K562 (cell line): ENCODE data around the gene SKIC2. TPM values are rescaled to one million over a fixed set of nuclear protein-coding genes. Genes with fewer than 3 reads are reported as not detected.
A peak's percentile ranks its signal among the peaks of the same experiment; 100 is the strongest.

Experiments used
- ATAC-seq: fragments of 200-7000 bp; cut with Tn5 transposase; 3 replicates; pipeline ENCODE4 v1.9.1; 2020; ENCODE audit warnings: moderate library complexity
- BruUV-seq: library from RNA; stranded (reverse); fragments of 400-500 nt; replicated peaks from 2 replicates; lab custom pipeline; 2021; lab: Mats Ljungman, UMichigan
- CTCF ChIA-PET: fragments of 300-600 bp; formaldehyde crosslinking; extraction: SDS; loops from one replicate; lab custom pipeline; 2021; ENCODE audit warnings: low intra/inter-chr PET ratio; lab: Yijun Ruan, JAX
- POLR2A ChIA-PET: fragments of 300-600, 350-650 bp; sonication (Branson Sonifier 250); formaldehyde crosslinking; extraction: SDS; loops from one replicate; lab custom pipeline; 2021; ENCODE audit warnings: antibody characterized with exemption, inconsistent platforms; lab: Yijun Ruan, JAX
- DNase-seq, 4 experiments: peaks; one replicate each; pipeline versions ENCODE4 v3.0.0 to v3.0.0-alpha.2; 2011 to 2018; ENCODE audit warnings: low spot score in 3 of 4, mixed read lengths in 3 of 4; ENCODE audit errors: extremely low read depth in 1 of 4
- FAIRE-seq: peaks from 2 replicates; lab custom pipeline; 2011; peaks lifted over from hg19 to GRCh38; lab: Jason Lieb, UNC
- H2AFZ ChIP-seq: 2 replicates; pipeline ENCODE4 v1.6.0; 2011; ENCODE audit warnings: low read depth, low read length, control low read depth, inconsistent platforms
- H3K27ac ChIP-seq: fragments of 200-600 bp; 3 replicates; pipeline ENCODE4 v1.8.0; 2011; ENCODE audit warnings: low read depth, mild to moderate bottlenecking, control low read depth, inconsistent platforms, low read length, moderate library complexity, mixed read lengths; ENCODE audit errors: extremely low read depth
- H3K27me3 ChIP-seq, 2 experiments: fragments of 300-600 bp in 1 of 2; 2 replicates in 1 of 2; 3 replicates in 1 of 2; pipeline versions ENCODE4 v1.6.0 to v1.8.0; 2011; ENCODE audit warnings: inconsistent platforms in 2 of 2, low read length in 2 of 2, mild to moderate bottlenecking in 1 of 2, mixed read lengths in 1 of 2, moderate library complexity in 1 of 2; ENCODE audit not compliant: control insufficient read depth in 2 of 2, insufficient read depth in 2 of 2
- H3K36me3 ChIP-seq: fragments of 300-600 bp; 3 replicates; pipeline ENCODE4 v1.8.0; 2011; ENCODE audit warnings: mild to moderate bottlenecking, low read length, inconsistent platforms; ENCODE audit not compliant: control insufficient read depth, insufficient read depth
- H3K4me1 ChIP-seq, 2 experiments: fragments of 200-600 bp in 1 of 2; replicated peaks in 1 of 2; 2 replicates in 1 of 2; 3 replicates in 1 of 2; pipeline versions ENCODE4 v1.5.1 to v1.8.0; 2011; ENCODE audit warnings: inconsistent platforms in 2 of 2, low read length in 2 of 2, mild to moderate bottlenecking in 1 of 2, mixed read lengths in 1 of 2, moderate library complexity in 1 of 2; ENCODE audit not compliant: control insufficient read depth in 2 of 2, insufficient read depth in 2 of 2
- H3K4me2 ChIP-seq: 2 replicates; pipeline ENCODE4 v1.6.1; 2011; ENCODE audit warnings: low read length, control low read depth, inconsistent platforms, mixed read lengths; ENCODE audit not compliant: insufficient read depth
- H3K4me3 ChIP-seq: fragments of 200-600 bp; sonication (generic), shearing (Covaris generic); 2 replicates; pipeline ENCODE4 v1.5.1; 2016; ENCODE audit warnings: control low read depth, inconsistent platforms
- H3K79me2 ChIP-seq: fragments of 200-600 bp; 3 replicates; pipeline ENCODE4 v1.8.0; 2011; ENCODE audit warnings: low read length, inconsistent platforms; ENCODE audit not compliant: control insufficient read depth, insufficient read depth
- H3K9ac ChIP-seq, 2 experiments: 2 replicates each; pipeline versions ENCODE4 v1.6.0 to v1.6.1; 2011; ENCODE audit warnings: low read depth in 2 of 2, low read length in 2 of 2, control low read depth in 1 of 2, inconsistent platforms in 1 of 2, mild to moderate bottlenecking in 1 of 2, mixed read lengths in 1 of 2; ENCODE audit not compliant: insufficient read depth in 1 of 2
- H3K9me1 ChIP-seq: one replicate; pipeline ENCODE4 v1.6.0; 2011; ENCODE audit warnings: inconsistent platforms, mild to moderate bottlenecking, low read length, moderate library complexity; ENCODE audit not compliant: control insufficient read depth, insufficient read depth
- H3K9me3 ChIP-seq: replicated peaks from 2 replicates; pipeline ENCODE4 v1.5.1; 2011; ENCODE audit warnings: low read depth, low read length, inconsistent platforms; ENCODE audit not compliant: control insufficient read depth, insufficient read depth
- H4K20me1 ChIP-seq: replicated peaks from 2 replicates; pipeline ENCODE4 v1.6.1; 2011; ENCODE audit warnings: low read length, inconsistent platforms, mixed read lengths; ENCODE audit not compliant: control insufficient read depth, insufficient read depth
- BCOR ChIP-seq: fragments of 450-650 bp; IDR thresholded peaks from 2 replicates; pipeline ENCODE4 v1.6.1; 2016
- BDP1 ChIP-seq: IDR thresholded peaks from 3 replicates; pipeline ENCODE4 v1.6.1; 2011; ENCODE audit not compliant: insufficient read length, insufficient read depth
- BRF2 ChIP-seq: IDR thresholded peaks from 3 replicates; pipeline ENCODE4 v1.6.1; 2011; ENCODE audit warnings: borderline replicate concordance, mild to moderate bottlenecking; ENCODE audit not compliant: insufficient read length, insufficient read depth
- EGR1 ChIP-seq: fragments of 450-650 bp; conservative IDR thresholded peaks from 2 replicates; pipeline ENCODE4 v1.6.1; 2017; ENCODE audit warnings: mild to moderate bottlenecking
- KDM1A ChIP-seq, 2 experiments: fragments of 450-650 bp; IDR thresholded peaks; 2 replicates each; pipeline ENCODE4 v1.6.1; 2016; ENCODE audit warnings: mild to moderate bottlenecking in 2 of 2
- OTX1 ChIP-seq: fragments of 450-650 bp; formaldehyde crosslinking; IDR thresholded peaks from 2 replicates; pipeline ENCODE4 v1.4.0; 2022; ENCODE audit warnings: mild to moderate bottlenecking
- PATZ1 ChIP-seq: fragments of 250-450 bp; sonication (Bioruptor Pico); IDR thresholded peaks from 2 replicates; pipeline ENCODE4 v1.5.0; 2020; ENCODE audit warnings: mild to moderate bottlenecking, borderline replicate concordance
- RBM25 ChIP-seq: fragments of 200-400 bp; formaldehyde crosslinking; IDR thresholded peaks from 2 replicates; pipeline ENCODE4 v1.6.1; 2018; ENCODE audit warnings: low read length, low read depth, moderate library complexity; ENCODE audit not compliant: severe bottlenecking
- VEZF1 ChIP-seq: fragments of 200-800 bp; sonication (Bioruptor generic); IDR thresholded peaks from 2 replicates; pipeline ENCODE4 v1.6.1; 2017; ENCODE audit warnings: missing genetic modification characterization, missing compliant biosample characterization
- ZNF121 ChIP-seq: sonication (generic); formaldehyde crosslinking; conservative IDR thresholded peaks from 2 replicates; pipeline ENCODE4 v1.8.0; 2022; ENCODE audit warnings: missing genetic modification reagents
- ZNF384 ChIP-seq: IDR thresholded peaks from 2 replicates; pipeline ENCODE4 v1.6.1; 2012; ENCODE audit warnings: low read depth, low read length, improper control_type of control experiment
- ZNF740 ChIP-seq, 3 experiments: fragments of 200-800 bp in 1 of 3; sonication (Bioruptor generic) in 1 of 3; sonication (generic) in 1 of 3; formaldehyde crosslinking in 1 of 3; IDR thresholded peaks; 2 replicates each; pipeline versions ENCODE4 v1.6.1 to v1.8.0; 2016 to 2022; ENCODE audit warnings: mild to moderate bottlenecking in 2 of 3, missing compliant biosample characterization in 2 of 3, missing genetic modification characterization in 2 of 3, missing genetic modification reagents in 1 of 3
- WGBS: fragments of 100-300 bp; shearing (Covaris generic); methylation state at CpG from one replicate; pipeline ENCODE4 v1.1.6; 2016; ENCODE audit warnings: low coverage, mixed read lengths; ENCODE audit not compliant: insufficient coverage; ENCODE audit errors: missing lambda C conversion rate; 5-methylcytosine and 5-hydroxymethylcytosine counted together
- in situ Hi-C: fragments of 300-500 bp; cut with MboI; formaldehyde crosslinking; loops from 4 replicates; pipeline ENCODE4 v1.15.0; 2018; ENCODE audit warnings: inconsistent platforms, mixed read lengths
- intact Hi-C: fragments of 100-400 bp; cut with micrococcal nuclease; formaldehyde crosslinking; loops from 2 replicates; pipeline ENCODE4 v1.14.2; 2022
- polyA plus RNA-seq, 8 experiments: library from polyadenylated mRNA; depleted of rRNA in 4 of 8; stranded (reverse) in 5 of 8; unstranded in 3 of 8; fragments of >200 nt; fragmentation: Nextera tagmentation in 2 of 8; fragmentation: Illumina TruSeq in 1 of 8; extraction: Ambion mirVana in 2 of 8; extraction: Trizol in 1 of 8; gene quantifications; 2 replicates each; pipeline versions ENCODE4 v1.2.1 to v1.2.3, GENCODE V29; 2011 to 2014; ENCODE audit warnings: inconsistent platforms in 1 of 8, missing spikeins in 1 of 8
- total RNA-seq, 7 experiments: library from RNA; depleted of rRNA in 6 of 7; stranded (reverse); fragments of >200 nt in 6 of 7; fragmentation: Illumina TruSeq in 2 of 7; extraction: Trizol in 2 of 7; gene quantifications; 2 replicates each; pipeline versions ENCODE4 v1.2.1 to v1.2.3, GENCODE V29; 2011 to 2021; ENCODE audit warnings: low replicate concordance in 1 of 7

SKIC2 gene
- total and polyA plus RNA-seq, 9 of the 15 experiments (the other 6 are each of a cell fraction or from before 2014, with no cell fraction given): 3.3 to 94.6 (median 38.8) TPM

- BruUV-seq: no TSS peak
- Histone ChIP-seq H3K27ac (peak overlapping the region; percentile 42), H4K20me1 (no peaks in the 10 kb centered on the region), H3K4me3 (no peak overlapping the region), H2AFZ (no peak overlapping the region), H3K36me3 (peaks cover 18% of the 10 kb centered on the region), H3K79me2 (peaks cover 33% of the 10 kb centered on the region), H3K27me3 (no peaks in the 10 kb centered on the region), H3K9me1 (no peaks in the 10 kb centered on the region), H3K4me1 (peaks cover 42 to 43% of the 10 kb centered on the region in 2 experiments)
- ChIA-PET CTCF (no interaction called here), POLR2A (no interaction called here)
- 74% methylated on average over 12 of the region's 12 CpGs for WGBS
- intact Hi-C loops (loop anchor here (10.0 kb wide), 1 partner anchor 243 kb away; the partner anchor contains the start of gene CLIC1), in situ Hi-C loops (no loop called here)
- FAIRE-seq: no peak
- no peak for TF ChIP-seq OTX1
- no peak for TF ChIP-seq BRF2
- peak; percentile 67 for TF ChIP-seq EGR1
- TF ChIP-seq KDM1A (IDR thresholded peaks at IDR 0.05): peak; percentile 29 to 74; a peak in 2 of 4 replicates
- TF ChIP-seq ZNF121 (CRISPR knock-in tag): peak; percentile 96
- no peak for TF ChIP-seq PATZ1 (CRISPR knock-in tag)
- no peak for TF ChIP-seq VEZF1 (CRISPR knock-in tag)
- peak; percentile 78 for TF ChIP-seq BCOR
- TF ChIP-seq RBM25: peak; percentile 84
- TF ChIP-seq ZNF740 (CRISPR knock-in tag; IDR thresholded peaks at IDR 0.05): 0 out of 2 replicates have a peak, but pooled peaks have one; percentile 26
- no peak for TF ChIP-seq ZNF740 (tag; IDR thresholded peaks at IDR 0.05)
- TF ChIP-seq BDP1: no peak
- 0 out of 2 replicates have a peak, but pooled peaks have one; percentile 19 for TF ChIP-seq ZNF384
- TF ChIP-seq, all 486 proteins: peak for 7
- ATAC-seq: no peak
- Histone ChIP-seq H3K9ac (peak overlapping the region; percentile 27 to 28; a peak in 3 of 4 replicates), H3K9me3 (no peaks in the 10 kb centered on the region), H3K4me2 (no peak overlapping the region)
- no peak for DNase-seq
Observed at GRCh38 chr6:31977816-31978431, 18.9 kb downstream of the SKIC2 start.
